ENCODE data around the gene DIAPH2. TPM values are rescaled to one million over a fixed set of nuclear protein-coding genes. Genes with fewer than 3 reads are reported as not detected.

The DIAPH2 gene
- total and polyA plus RNA-seq, 9 of the 15 experiments (the other 6 are each of a cell fraction or from before 2014, with no cell fraction given), result 0.01 to 0.18 (median 0.07) TPM; not detected in 1

- 0% methylated on average over 4 of the region's 4 CpGs for WGBS (ENCODE audit: insufficient coverage, low coverage, missing lambda C conversion rate)
- Histone ChIP-seq H3K27ac (ENCODE audit: extremely low read depth, low read depth, low read length) (no peak overlapping the region), H4K20me1 (replicated peaks; ENCODE audit: control insufficient read depth, insufficient read depth, low read length) (no peaks in the 10 kb centered on the region), H3K4me2 (ENCODE audit: insufficient read depth, low read length) (no peak overlapping the region), H3K9me1 (ENCODE audit: control insufficient read depth, insufficient read depth, low read length) (no peaks in the 10 kb centered on the region), H3K79me2 (ENCODE audit: control insufficient read depth, insufficient read depth, low read length) (no peaks in the 10 kb centered on the region), H3K4me1 (replicated peaks in 1 of 2; ENCODE audit: control insufficient read depth in 2 of 2, insufficient read depth in 2 of 2, low read length in 2 of 2) (no peaks in the 10 kb centered on the region), H3K9me3 (replicated peaks; ENCODE audit: control insufficient read depth, insufficient read depth, low read depth, low read length) (no peaks in the 10 kb centered on the region), H3K9ac (ENCODE audit: insufficient read depth in 1 of 2, low read depth in 2 of 2, low read length in 2 of 2) (no peak overlapping the region), H3K36me3 (ENCODE audit: control insufficient read depth, insufficient read depth, low read length) (no peaks in the 10 kb centered on the region), H3K27me3 (ENCODE audit: control insufficient read depth in 2 of 2, insufficient read depth in 2 of 2, low read length in 2 of 2) (no peaks in the 10 kb centered on the region), H3K4me3 (no peak overlapping the region), H2AFZ (ENCODE audit: low read depth, low read length) (no peak overlapping the region)
- BruUV-seq (replicated peaks), result no TSS peak
- in situ Hi-C loops (cut with MboI), result no loop called here
- DNase-seq (ENCODE audit: extremely low read depth in 1 of 4, low spot score in 3 of 4) (peak in 1 of 4 experiments; percentile 2), FAIRE-seq (no peak), ATAC-seq (no peak)
- POLR2A ChIA-PET, result no interaction called here
- intact Hi-C loops (cut with micrococcal nuclease), result no loop called here
- TF ChIP-seq CTCF (IDR thresholded peaks at IDR 0.05 in 2 of 3, conservative IDR thresholded peaks at IDR 0.05 in 1 of 3; ENCODE audit: insufficient read depth in 2 of 3, low read depth in 1 of 3, low read length in 3 of 3), result peak in 1 of 3 experiments; percentile 2; a peak in 1 of 6 replicates
- no peak for TF ChIP-seq ZNF592 (IDR thresholded peaks at IDR 0.05)
- CTCF ChIA-PET (ENCODE audit: low intra/inter-chr PET ratio), result no interaction called here
Measured at GRCh38 chrX:97175147-97175546, 490.5 kb downstream of the DIAPH2 start.
